Body of pancreas (tissue), 4 donors: Measurements from ENCODE around the gene RCAN3.

ENCODE experiments used
- POLR2A ChIP-seq, 3 donors: fragments of 450-650 bp; IDR thresholded peaks; one replicate each; pipeline ENCODE4 v1.6.1; 2016; ENCODE audit warnings: antibody characterized with exemption in 3 of 3, mild to moderate bottlenecking in 2 of 3
- TF ChIP-seq, protein P1 (sequence below), 7 experiments: fragments of 450-650 bp in 4 of 7; fragments of 200-600 bp in 3 of 7; sonication (generic) in 3 of 7; IDR thresholded peaks; one replicate each; pipeline ENCODE4 v1.5.1; 2016 to 2019; ENCODE audit warnings: antibody characterized with exemption in 7 of 7

DNA sequence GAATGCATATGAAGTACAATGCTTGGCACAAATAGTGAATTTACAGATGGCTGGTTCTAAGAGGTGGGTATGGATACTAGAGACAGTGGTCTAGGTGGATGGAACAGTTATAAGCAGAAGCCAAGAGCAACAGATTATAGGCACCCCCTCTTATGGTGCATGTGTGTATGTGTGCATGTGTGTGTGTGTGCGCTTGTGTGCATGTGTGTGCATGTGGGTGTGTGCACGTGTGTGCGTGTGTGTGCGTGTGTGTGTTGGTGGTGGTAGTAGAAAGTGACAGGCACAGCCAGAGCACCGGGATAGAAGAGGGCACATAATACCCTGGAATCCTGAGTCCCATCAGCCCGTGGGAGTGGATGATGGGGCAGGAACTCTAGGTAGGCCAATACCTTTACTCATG lies 54.6 kb downstream of the RCAN3 start:
- TF ChIP-seq, protein P1, sequence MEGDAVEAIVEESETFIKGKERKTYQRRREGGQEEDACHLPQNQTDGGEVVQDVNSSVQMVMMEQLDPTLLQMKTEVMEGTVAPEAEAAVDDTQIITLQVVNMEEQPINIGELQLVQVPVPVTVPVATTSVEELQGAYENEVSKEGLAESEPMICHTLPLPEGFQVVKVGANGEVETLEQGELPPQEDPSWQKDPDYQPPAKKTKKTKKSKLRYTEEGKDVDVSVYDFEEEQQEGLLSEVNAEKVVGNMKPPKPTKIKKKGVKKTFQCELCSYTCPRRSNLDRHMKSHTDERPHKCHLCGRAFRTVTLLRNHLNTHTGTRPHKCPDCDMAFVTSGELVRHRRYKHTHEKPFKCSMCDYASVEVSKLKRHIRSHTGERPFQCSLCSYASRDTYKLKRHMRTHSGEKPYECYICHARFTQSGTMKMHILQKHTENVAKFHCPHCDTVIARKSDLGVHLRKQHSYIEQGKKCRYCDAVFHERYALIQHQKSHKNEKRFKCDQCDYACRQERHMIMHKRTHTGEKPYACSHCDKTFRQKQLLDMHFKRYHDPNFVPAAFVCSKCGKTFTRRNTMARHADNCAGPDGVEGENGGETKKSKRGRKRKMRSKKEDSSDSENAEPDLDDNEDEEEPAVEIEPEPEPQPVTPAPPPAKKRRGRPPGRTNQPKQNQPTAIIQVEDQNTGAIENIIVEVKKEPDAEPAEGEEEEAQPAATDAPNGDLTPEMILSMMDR (IDR thresholded peaks at IDR 0.05), result no peak
- no peak for TF ChIP-seq POLR2A (IDR thresholded peaks at IDR 0.05)
